BLaER1 treated with 17β-estradiol and CSF1 and Interleukin-3, amounts not matched to agents 10 nM and 100 nM (cell line): ENCODE measurements around the gene ARL8A.
A peak's percentile ranks its signal among the peaks of the same experiment; 100 is the strongest.
"Not testable (repeated sequence)": the region's sequence is repeated elsewhere in the genome, so short reads cannot be mapped to it uniquely, and the experiment has no call there.

Experiments
- H3K27ac ChIP-seq, 11 experiments: shearing (Covaris generic); formaldehyde crosslinking; 2 replicates each; pipeline ENCODE4 v1.8.1; 2022
- H3K27me3 ChIP-seq, 11 experiments: shearing (Covaris generic); formaldehyde crosslinking; 2 replicates each; pipeline ENCODE4 v1.8.1; 2022
- H3K36me3 ChIP-seq, 11 experiments: shearing (Covaris generic); formaldehyde crosslinking; 2 replicates each; pipeline ENCODE4 v1.8.1; 2022
- H3K4me1 ChIP-seq, 10 experiments: shearing (Covaris generic); formaldehyde crosslinking; 2 replicates each; pipeline ENCODE4 v1.8.1; 2022
- H3K4me2 ChIP-seq, 11 experiments: shearing (Covaris generic); formaldehyde crosslinking; 2 replicates each; pipeline ENCODE4 v1.8.1; 2022
- H3K4me3 ChIP-seq, 10 experiments: shearing (Covaris generic); formaldehyde crosslinking; 2 replicates each; pipeline ENCODE4 v1.8.1; 2022
- H3K9ac ChIP-seq, 11 experiments: shearing (Covaris generic); formaldehyde crosslinking; 2 replicates each; pipeline ENCODE4 v1.8.1; 2022
- H3K9me3 ChIP-seq, 11 experiments: shearing (Covaris generic); formaldehyde crosslinking; replicated peaks in 1 of 11; 2 replicates each; pipeline ENCODE4 v1.8.1; 2022
- H4K20me1 ChIP-seq, 11 experiments: shearing (Covaris generic); formaldehyde crosslinking; 2 replicates each; pipeline ENCODE4 v1.8.1; 2022
- Cebpa-rat ChIP-seq, 11 experiments: shearing (Covaris generic); IDR thresholded peaks; 2 replicates each; pipeline ENCODE4 v1.8.1; 2022

ARL8A gene

DNA sequence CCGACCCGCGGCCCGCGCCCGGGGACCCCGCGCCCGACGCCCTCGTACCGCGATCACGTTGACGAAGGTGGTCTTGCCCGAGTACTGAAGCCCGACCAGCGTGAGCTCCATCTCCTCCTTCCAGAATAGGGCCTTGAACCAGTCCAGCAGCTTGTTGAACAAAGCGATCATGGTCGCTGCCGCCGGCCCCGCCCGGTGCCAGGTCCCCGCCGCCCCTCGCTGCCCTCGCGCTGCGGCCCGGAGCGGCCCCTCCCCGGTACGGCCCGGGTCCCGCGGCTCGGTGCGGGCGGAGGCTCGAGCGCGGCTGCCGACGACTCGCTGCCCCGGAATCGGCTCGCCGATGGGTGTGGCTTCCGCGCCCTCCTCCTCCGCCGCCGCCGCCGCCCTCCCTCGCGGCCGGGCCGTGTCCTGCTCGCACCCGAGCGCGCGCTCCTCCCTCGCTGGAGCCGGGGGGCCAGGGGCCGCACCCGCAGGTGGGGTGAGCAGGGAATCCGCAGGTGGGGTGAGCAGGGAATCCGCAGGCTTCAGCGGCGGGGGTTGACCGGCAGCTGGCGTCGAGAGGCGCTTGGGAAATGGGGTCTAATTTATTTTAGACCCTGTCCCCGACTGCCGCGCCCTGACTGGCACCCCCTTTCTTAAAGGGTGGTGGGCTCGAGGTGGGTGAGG lies at the start of gene ARL8A:
ARL8A (minus strand) TSS at position 336 of the 666 bp plus-strand sequence; CDS start at position 171, 165 bp downstream.
- H3K36me3 ChIP-seq, result peaks cover 47 to 66% (median 57%) of the 10 kb centered on the region in 11 experiments
- no peak for TF ChIP-seq Cebpa-rat (IDR thresholded peaks at IDR 0.05)
- H3K9me3 ChIP-seq, result no peaks in the 10 kb centered on the region
- H3K27me3 ChIP-seq, result no peaks in the 10 kb centered on the region
- peak within 1 kb of the TSS; percentile 91 to 99 (median 97) for H3K4me2 ChIP-seq
- peak within 1 kb of the TSS; percentile 96 to 99 (median 98) for H3K9ac ChIP-seq
- peak within 1 kb of the TSS; percentile 82 to 99 (median 98) for H3K4me3 ChIP-seq
- H3K27ac ChIP-seq, result peak within 1 kb of the TSS; percentile 93 to 99 (median 97)
- H4K20me1 ChIP-seq, result peaks cover 39 to 88% (median 64%) of the 10 kb centered on the region in 11 experiments
- H3K4me1 ChIP-seq, result peaks cover 29 to 82% (median 50%) of the 10 kb centered on the region in 10 experiments

DNA sequence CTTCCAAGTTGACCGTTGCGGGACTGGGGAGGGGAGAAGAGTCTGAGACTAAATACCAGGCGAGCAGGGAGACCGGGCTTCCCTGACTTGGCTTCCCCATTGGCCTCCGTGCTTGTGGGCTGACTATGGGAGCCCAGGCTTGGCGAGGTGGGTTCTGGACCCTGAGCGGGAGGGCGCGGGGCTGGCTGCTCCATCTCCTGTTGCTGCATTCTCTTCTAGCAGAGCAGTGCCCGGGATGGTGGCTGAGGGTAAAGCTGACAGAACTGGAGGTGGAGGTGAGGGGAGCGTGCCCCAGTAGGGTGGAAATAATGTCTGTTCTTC lies 49.8 kb upstream of the ARL8A start:
- Histone ChIP-seq H4K20me1 (peaks cover 0 to 28% (median 0%) of the 10 kb centered on the region in 11 experiments; a peak in 10 of 22 replicates), H3K4me3 (peak overlapping the region; percentile 35 to 77 (median 62)), H3K9ac (peak overlapping the region in 7 of 11 experiments; percentile 51 to 82 (median 69); a peak in 12 of 22 replicates), H3K27ac (peak overlapping the region in 4 of 11 experiments; percentile 28 to 62 (median 52); a peak in 7 of 22 replicates), H3K36me3 (no peaks in the 10 kb centered on the region), H3K4me1 (peaks cover 22 to 69% (median 52%) of the 10 kb centered on the region in 10 experiments), H3K4me2 (peak overlapping the region; percentile 86 to 100 (median 99)), H3K27me3 (peaks cover 0 to 36% (median 0%) of the 10 kb centered on the region in 11 experiments; a peak in 11 of 22 replicates), H3K9me3 (no peaks in the 10 kb centered on the region)
- no peak for TF ChIP-seq Cebpa-rat (IDR thresholded peaks at IDR 0.05)

DNA sequence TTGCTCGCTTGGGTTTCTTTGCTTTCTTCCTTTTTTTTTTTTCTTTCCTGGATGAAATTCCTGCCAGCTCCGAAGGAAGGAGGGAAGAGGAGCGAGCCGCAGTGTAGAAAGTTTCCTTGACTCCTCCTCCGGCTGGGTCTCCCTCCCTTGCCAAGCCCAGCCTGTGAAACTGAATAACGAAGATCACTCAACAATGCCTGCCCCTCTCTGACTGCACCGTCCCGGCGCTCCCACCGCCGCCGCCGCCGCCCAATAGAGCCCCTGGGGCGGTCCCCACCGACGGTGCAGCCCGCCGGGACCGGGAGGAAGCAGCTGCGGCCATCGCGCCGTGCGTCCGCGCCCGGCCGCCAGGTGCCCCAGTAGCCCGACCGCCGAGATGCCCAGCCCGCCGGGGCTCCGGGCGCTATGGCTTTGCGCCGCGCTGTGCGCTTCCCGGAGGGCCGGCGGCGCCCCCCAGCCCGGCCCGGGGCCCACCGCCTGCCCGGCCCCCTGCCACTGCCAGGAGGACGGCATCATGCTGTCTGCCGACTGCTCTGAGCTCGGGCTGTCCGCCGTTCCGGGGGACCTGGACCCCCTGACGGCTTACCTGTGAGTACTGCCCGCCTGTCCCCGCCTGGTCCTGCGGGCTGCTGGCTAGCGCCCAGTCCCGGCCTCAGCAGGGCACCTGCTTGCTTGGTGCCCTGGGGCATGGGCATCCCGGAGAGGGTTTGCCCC lies 49.2 kb upstream of the ARL8A start, which contains the start of gene LGR6:
LGR6 (plus strand) TSS at position 186 of the 714 bp plus-strand sequence; CDS start at position 377, 191 bp downstream.
- Histone ChIP-seq H3K27me3 (peaks cover 0 to 36% (median 0%) of the 10 kb centered on the region in 11 experiments; a peak in 11 of 22 replicates), H3K27ac (peak within 1 kb of the TSS in 5 of 11 experiments; percentile 28 to 62 (median 48); a peak in 8 of 22 replicates)

GRCh38 chr1:202192770-202193613 lies 48.5 kb upstream of the ARL8A start:
- Histone ChIP-seq H3K4me1 (peaks cover 17 to 63% (median 41%) of the 10 kb centered on the region in 10 experiments), H4K20me1 (peaks cover 0 to 32% (median 0%) of the 10 kb centered on the region in 11 experiments; a peak in 10 of 22 replicates), H3K9me3 (no peaks in the 10 kb centered on the region), H3K4me3 (peak overlapping the region; percentile 35 to 77 (median 62); a peak in 19 of 20 replicates), H3K4me2 (peak overlapping the region; percentile 86 to 100 (median 99)), H3K9ac (peak overlapping the region in 9 of 11 experiments; percentile 16 to 82 (median 63); a peak in 16 of 22 replicates), H3K27me3 (peaks cover 0 to 36% (median 0%) of the 10 kb centered on the region in 11 experiments; a peak in 11 of 22 replicates), H3K27ac (peak overlapping the region in 3 of 11 experiments; percentile 26 to 62 (median 56); a peak in 4 of 22 replicates), H3K36me3 (no peaks in the 10 kb centered on the region)
- no peak for TF ChIP-seq Cebpa-rat (IDR thresholded peaks at IDR 0.05)

More for the DNA sequence above, 49.2 kb upstream of the ARL8A start, which contains the start of gene LGR6:
- Histone ChIP-seq H3K4me3 (peak within 1 kb of the TSS; percentile 35 to 77 (median 62)), H3K36me3 (no peaks in the 10 kb centered on the region), H3K9me3 (no peaks in the 10 kb centered on the region), H4K20me1 (peaks cover 0 to 28% (median 0%) of the 10 kb centered on the region in 11 experiments; a peak in 10 of 22 replicates), H3K9ac (peak within 1 kb of the TSS in 10 of 11 experiments; percentile 16 to 82 (median 62); a peak in 19 of 22 replicates), H3K4me1 (peaks cover 17 to 66% (median 47%) of the 10 kb centered on the region in 10 experiments), H3K4me2 (peak within 1 kb of the TSS; percentile 86 to 100 (median 99))
- no peak for TF ChIP-seq Cebpa-rat (IDR thresholded peaks at IDR 0.05)

DNA sequence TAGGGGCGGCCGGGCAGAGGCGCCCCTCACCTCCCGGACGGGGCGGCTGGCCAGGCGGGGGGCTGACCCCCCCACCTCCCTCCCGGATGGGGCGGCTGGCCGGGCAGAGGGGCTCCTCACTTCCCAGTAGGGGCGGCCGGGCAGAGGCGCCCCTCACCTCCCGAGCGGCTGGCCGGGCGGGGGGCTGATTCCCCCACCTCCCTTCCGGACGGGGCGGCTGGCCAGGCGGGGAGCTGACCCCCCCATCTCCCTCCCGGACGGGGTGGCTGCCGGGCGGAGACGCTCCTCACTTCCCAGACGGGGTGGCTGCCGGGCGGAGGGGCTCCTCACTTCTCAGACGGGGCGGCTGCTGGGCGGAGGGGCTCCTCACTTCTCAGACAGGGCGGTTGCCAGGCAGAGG lies 46.9 kb upstream of the ARL8A start:
- H3K4me2 ChIP-seq, H3K4me3 ChIP-seq, H3K27ac ChIP-seq, H3K36me3 ChIP-seq, H3K9me3 ChIP-seq, H3K9ac ChIP-seq: not testable (repeated sequence)
- peaks cover 0 to 36% (median 0%) of the 10 kb centered on the region in 11 experiments; a peak in 11 of 22 replicates for H3K27me3 ChIP-seq
- H3K4me1 ChIP-seq, result peaks cover 17 to 51% (median 39%) of the 10 kb centered on the region in 10 experiments
- peaks cover 0 to 40% (median 0%) of the 10 kb centered on the region in 11 experiments; a peak in 10 of 22 replicates for H4K20me1 ChIP-seq

DNA sequence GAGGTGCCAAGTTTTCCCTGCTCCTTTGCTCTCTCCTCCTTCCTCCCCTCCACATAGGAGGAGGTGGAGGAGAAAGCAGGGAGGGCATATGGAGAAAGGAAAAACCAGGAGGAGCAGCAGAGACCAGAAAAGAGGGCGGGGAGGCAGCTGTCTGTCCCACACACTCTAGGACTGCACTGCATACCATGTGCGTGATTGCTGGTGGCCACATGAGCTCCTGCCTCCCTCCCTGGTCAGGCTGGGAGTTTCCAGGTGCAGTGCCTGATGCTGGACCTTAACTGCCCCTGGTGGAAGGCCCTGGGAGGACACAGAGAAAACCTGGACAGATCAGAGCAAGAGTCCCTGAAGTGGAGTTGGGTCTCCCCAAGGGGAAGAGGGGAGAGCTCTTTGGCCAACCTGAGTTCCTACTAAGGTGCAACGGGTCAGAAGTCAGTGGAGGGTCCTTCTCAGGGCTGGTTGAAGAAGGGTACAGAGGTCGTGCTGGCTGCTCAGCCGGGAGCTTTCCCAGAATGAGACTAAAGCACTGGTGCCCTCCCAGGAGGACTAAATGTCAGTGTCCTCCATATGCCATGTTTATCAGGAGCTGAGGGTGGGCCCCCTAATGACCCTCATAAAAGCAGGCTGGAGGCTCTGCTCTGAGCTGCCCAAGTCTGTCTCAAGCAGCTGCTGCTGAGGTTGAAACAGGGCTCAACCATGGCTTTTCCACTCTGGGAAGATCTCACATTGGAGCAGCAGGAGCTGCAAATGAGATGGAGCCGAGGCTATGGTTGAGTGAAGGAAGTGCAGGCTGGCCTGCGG lies 45.6 kb upstream of the ARL8A start:
- no peaks in the 10 kb centered on the region for H3K36me3 ChIP-seq
- peaks cover 0 to 24% (median 0%) of the 10 kb centered on the region in 11 experiments; a peak in 11 of 22 replicates for H3K27me3 ChIP-seq

DNA sequence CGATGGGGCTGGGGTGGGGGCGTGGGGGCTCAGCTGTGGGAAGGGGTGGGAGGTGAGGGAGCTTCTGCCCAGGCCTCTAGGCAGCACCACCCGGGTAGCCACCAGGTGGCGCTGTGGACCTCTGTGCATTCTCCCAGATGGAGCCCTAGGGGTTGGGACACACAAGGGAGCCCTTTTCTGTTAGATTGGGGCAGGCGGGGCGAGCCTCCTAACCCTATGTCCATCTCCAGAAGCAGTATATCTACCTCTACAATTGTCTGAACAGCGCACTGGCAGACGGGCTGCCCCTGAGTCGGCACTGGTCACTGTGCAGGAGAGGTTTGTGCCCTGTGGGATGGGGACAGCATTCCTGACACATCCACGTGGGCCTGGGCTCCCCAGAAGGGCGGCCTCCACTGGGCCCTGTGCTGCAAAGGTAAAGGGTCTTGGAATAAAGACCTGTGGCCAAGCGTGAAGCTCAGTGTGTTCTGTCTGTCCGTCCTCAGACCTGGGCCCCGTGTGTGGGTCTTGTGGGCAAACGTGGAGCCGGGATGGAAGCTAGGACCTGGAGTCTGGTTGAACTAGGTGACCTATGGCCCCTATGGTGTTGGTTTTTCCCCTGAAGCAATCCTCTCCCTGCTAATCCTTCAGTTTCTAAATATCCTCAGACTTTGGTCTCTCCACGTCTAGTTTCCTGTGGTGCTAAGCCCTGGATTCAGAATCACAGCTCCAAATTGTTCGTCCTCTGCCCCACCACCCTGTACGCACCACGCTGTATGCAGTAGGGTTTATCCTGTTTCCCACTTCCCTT lies 44.7 kb upstream of the ARL8A start:
- no peak overlapping the region for H3K4me3 ChIP-seq
- peaks cover 14 to 34% (median 22%) of the 10 kb centered on the region in 10 experiments for H3K4me1 ChIP-seq
- no peak for TF ChIP-seq Cebpa-rat (IDR thresholded peaks at IDR 0.05)
- no peak overlapping the region for H3K4me2 ChIP-seq
- H3K27me3 ChIP-seq, result peaks cover 0 to 14% (median 0%) of the 10 kb centered on the region in 11 experiments; a peak in 11 of 22 replicates
- no peaks in the 10 kb centered on the region for H3K36me3 ChIP-seq
- no peak overlapping the region for H3K9ac ChIP-seq
- H4K20me1 ChIP-seq, result peaks cover 0 to 30% (median 0%) of the 10 kb centered on the region in 11 experiments; a peak in 8 of 22 replicates
- H3K27ac ChIP-seq, result no peak overlapping the region
- no peaks in the 10 kb centered on the region for H3K9me3 ChIP-seq

More for the DNA sequence above, 45.6 kb upstream of the ARL8A start:
- no peak overlapping the region for H3K4me2 ChIP-seq
- no peak overlapping the region for H3K4me3 ChIP-seq
- H3K9me3 ChIP-seq, result no peaks in the 10 kb centered on the region
- H3K27ac ChIP-seq, result no peak overlapping the region
- no peak for TF ChIP-seq Cebpa-rat (IDR thresholded peaks at IDR 0.05)
- peaks cover 0 to 36% (median 0%) of the 10 kb centered on the region in 11 experiments; a peak in 10 of 22 replicates for H4K20me1 ChIP-seq
- no peak overlapping the region for H3K9ac ChIP-seq
- peaks cover 17 to 38% (median 28%) of the 10 kb centered on the region in 10 experiments for H3K4me1 ChIP-seq
